ENCODE data around the gene ZBTB16.

DNA sequence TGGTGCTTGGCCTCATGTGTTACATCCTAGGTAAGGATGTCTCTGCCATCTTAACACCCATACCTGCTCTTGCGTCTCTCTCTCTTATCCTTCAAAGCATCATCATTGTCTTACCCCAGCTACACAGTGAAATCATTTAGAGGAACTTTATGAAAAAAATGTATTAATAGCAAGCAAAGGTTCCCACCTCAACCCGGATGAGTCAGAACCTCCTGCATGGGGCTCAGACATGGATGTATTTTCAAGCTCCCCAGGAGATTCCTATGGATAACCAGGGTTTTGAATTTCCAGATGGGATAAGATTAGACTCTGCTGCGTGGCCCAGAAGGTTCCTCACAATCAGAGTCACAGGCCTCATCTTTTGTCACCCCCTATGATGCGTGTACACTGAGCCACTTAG, 147.6 kb downstream of the ZBTB16 start:
- no peak for TF ChIP-seq POLR2A (IDR thresholded peaks at IDR 0.05)
- TF ChIP-seq, protein P1, sequence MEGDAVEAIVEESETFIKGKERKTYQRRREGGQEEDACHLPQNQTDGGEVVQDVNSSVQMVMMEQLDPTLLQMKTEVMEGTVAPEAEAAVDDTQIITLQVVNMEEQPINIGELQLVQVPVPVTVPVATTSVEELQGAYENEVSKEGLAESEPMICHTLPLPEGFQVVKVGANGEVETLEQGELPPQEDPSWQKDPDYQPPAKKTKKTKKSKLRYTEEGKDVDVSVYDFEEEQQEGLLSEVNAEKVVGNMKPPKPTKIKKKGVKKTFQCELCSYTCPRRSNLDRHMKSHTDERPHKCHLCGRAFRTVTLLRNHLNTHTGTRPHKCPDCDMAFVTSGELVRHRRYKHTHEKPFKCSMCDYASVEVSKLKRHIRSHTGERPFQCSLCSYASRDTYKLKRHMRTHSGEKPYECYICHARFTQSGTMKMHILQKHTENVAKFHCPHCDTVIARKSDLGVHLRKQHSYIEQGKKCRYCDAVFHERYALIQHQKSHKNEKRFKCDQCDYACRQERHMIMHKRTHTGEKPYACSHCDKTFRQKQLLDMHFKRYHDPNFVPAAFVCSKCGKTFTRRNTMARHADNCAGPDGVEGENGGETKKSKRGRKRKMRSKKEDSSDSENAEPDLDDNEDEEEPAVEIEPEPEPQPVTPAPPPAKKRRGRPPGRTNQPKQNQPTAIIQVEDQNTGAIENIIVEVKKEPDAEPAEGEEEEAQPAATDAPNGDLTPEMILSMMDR (IDR thresholded peaks at IDR 0.05) = no peak

Data from uterus (tissue), 2 donors.